NT2/D1 (cell line): Measurements from ENCODE around the gene GRID2.

Experiments
- DNase-seq: peaks from one replicate; pipeline ENCODE4 v3.0.0-alpha.2; 2011; ENCODE audit warnings: low read depth, low spot score
- H3K27me3 ChIP-seq: 2 replicates; pipeline ENCODE4 v1.6.0; 2011; ENCODE audit warnings: mild to moderate bottlenecking; ENCODE audit not compliant: insufficient read length, insufficient read depth
- H3K36me3 ChIP-seq: 2 replicates; pipeline ENCODE4 v1.6.1; 2011; ENCODE audit warnings: mild to moderate bottlenecking, low read length, mixed read lengths; ENCODE audit not compliant: insufficient read depth, insufficient read length
- H3K4me1 ChIP-seq: 2 replicates; pipeline ENCODE4 v1.5.1; 2011; ENCODE audit not compliant: insufficient read depth, insufficient read length
- H3K4me3 ChIP-seq: 2 replicates; pipeline ENCODE4 v1.5.1; 2011; ENCODE audit warnings: low read depth; ENCODE audit not compliant: insufficient read length
- H3K9ac ChIP-seq: 2 replicates; pipeline ENCODE4 v1.6.0; 2011; ENCODE audit warnings: low read depth; ENCODE audit not compliant: insufficient read length
- H3K9me3 ChIP-seq: 2 replicates; pipeline ENCODE4 v1.5.1; 2011; ENCODE audit warnings: mild to moderate bottlenecking, low read length; ENCODE audit not compliant: insufficient read depth
- SUZ12 ChIP-seq: IDR thresholded peaks from 2 replicates; pipeline ENCODE4 v1.6.1; 2011; ENCODE audit not compliant: insufficient read length, insufficient read depth; ENCODE audit errors: extremely low read depth
- YY1 ChIP-seq: IDR thresholded peaks from 2 replicates; pipeline ENCODE4 v1.6.1; 2011; ENCODE audit not compliant: insufficient read length, insufficient read depth
- ZNF274 ChIP-seq: IDR thresholded peaks from 2 replicates; pipeline ENCODE4 v1.6.1; 2011; ENCODE audit warnings: mild to moderate bottlenecking, low read depth, low read length

GRID2 gene

GRCh38 chr4:92303621-92304027 lies at the start of gene GRID2:
TSS of gene GRID2 (plus strand) at chr4:92303966.
- Histone ChIP-seq H3K36me3 (no peaks in the 10 kb centered on the region), H3K9ac (peak within 1 kb of the TSS; percentile 86), H3K4me3 (peak within 1 kb of the TSS; percentile 70), H3K27me3 (peaks cover 10% of the 10 kb centered on the region), H3K4me1 (no peaks in the 10 kb centered on the region), H3K9me3 (no peaks in the 10 kb centered on the region)
- peak; percentile 38 for DNase-seq
- TF ChIP-seq YY1 (no peak), SUZ12 (no peak), ZNF274 (no peak)

- no peak for DNase-seq
- Histone ChIP-seq H3K9ac (no peak overlapping the region), H3K4me3 (no peak overlapping the region), H3K4me1 (no peaks in the 10 kb centered on the region), H3K27me3 (no peaks in the 10 kb centered on the region), H3K36me3 (no peaks in the 10 kb centered on the region), H3K9me3 (peaks cover 27% of the 10 kb centered on the region; the same call in 1 of the 2 replicates)
- no peak for TF ChIP-seq SUZ12
- TF ChIP-seq ZNF274, result no peak
- TF ChIP-seq YY1, result no peak
Observed at GRCh38 chr4:92253986-92254671, 49.6 kb upstream of the GRID2 start.

GRCh38 chr4:92254767-92255442 lies 48.9 kb upstream of the GRID2 start:
- H3K27me3 ChIP-seq, result no peaks in the 10 kb centered on the region
- no peaks in the 10 kb centered on the region for H3K36me3 ChIP-seq
- no peak for DNase-seq
- TF ChIP-seq ZNF274 (no peak), YY1 (no peak), SUZ12 (no peak)
- no peak overlapping the region for H3K9ac ChIP-seq
- no peaks in the 10 kb centered on the region for H3K4me1 ChIP-seq
- H3K4me3 ChIP-seq, result no peak overlapping the region
- peaks cover 27% of the 10 kb centered on the region; the same call in 1 of the 2 replicates for H3K9me3 ChIP-seq

GRCh38 chr4:92255920-92256244 lies 47.9 kb upstream of the GRID2 start:
- Histone ChIP-seq H3K9ac (no peak overlapping the region), H3K4me3 (no peak overlapping the region), H3K9me3 (peaks cover 27% of the 10 kb centered on the region; the same call in 1 of the 2 replicates), H3K36me3 (peaks cover 7% of the 10 kb centered on the region), H3K27me3 (no peaks in the 10 kb centered on the region), H3K4me1 (no peaks in the 10 kb centered on the region)
- no peak for TF ChIP-seq SUZ12
- TF ChIP-seq YY1, result no peak
- TF ChIP-seq ZNF274, result no peak
- no peak for DNase-seq

GRCh38 chr4:92257931-92258857 lies 45.6 kb upstream of the GRID2 start:
- DNase-seq, result no peak
- no peaks in the 10 kb centered on the region for H3K4me1 ChIP-seq
- H3K27me3 ChIP-seq, result no peaks in the 10 kb centered on the region
- TF ChIP-seq ZNF274, result no peak
- no peak for TF ChIP-seq SUZ12
- no peak for TF ChIP-seq YY1
- no peak overlapping the region for H3K4me3 ChIP-seq
- peaks cover 16% of the 10 kb centered on the region for H3K36me3 ChIP-seq
- no peak overlapping the region for H3K9ac ChIP-seq
- peaks cover 21% of the 10 kb centered on the region; the same call in 1 of the 2 replicates for H3K9me3 ChIP-seq

DNA sequence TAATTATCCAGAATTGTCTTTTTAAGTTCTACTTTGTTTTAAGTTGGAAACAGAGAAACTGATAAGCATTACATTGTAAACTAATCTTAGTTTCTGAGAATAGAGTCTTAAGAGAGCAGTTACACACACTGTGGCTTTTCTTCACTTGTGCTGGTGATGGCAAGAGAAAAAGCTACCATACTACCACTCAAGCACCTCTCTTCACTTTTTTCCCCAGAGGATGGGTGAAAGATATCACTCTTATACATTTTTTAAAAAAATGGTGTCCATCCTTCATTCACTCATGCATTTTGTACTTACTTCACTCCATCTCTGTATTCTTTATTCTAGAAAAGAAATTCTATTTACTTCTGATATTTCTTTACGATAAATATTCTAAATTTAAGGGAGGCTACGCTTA lies 42.5 kb upstream of the GRID2 start:
- Histone ChIP-seq H3K4me1 (no peaks in the 10 kb centered on the region), H3K4me3 (no peak overlapping the region), H3K27me3 (no peaks in the 10 kb centered on the region), H3K9ac (no peak overlapping the region), H3K36me3 (peaks cover 16% of the 10 kb centered on the region), H3K9me3 (peaks cover 4% of the 10 kb centered on the region; the same call in 1 of the 2 replicates)
- no peak for DNase-seq
- no peak for TF ChIP-seq ZNF274
- no peak for TF ChIP-seq YY1

- no peak for TF ChIP-seq SUZ12
- no peak for TF ChIP-seq ZNF274
- TF ChIP-seq YY1, result no peak
- H3K36me3 ChIP-seq, result peaks cover 21% of the 10 kb centered on the region
- H3K4me3 ChIP-seq, result no peak overlapping the region
- H3K9me3 ChIP-seq, result no peaks in the 10 kb centered on the region
- H3K27me3 ChIP-seq, result no peaks in the 10 kb centered on the region
- H3K9ac ChIP-seq, result no peak overlapping the region
- no peak for DNase-seq
- no peaks in the 10 kb centered on the region for H3K4me1 ChIP-seq
Observed at GRCh38 chr4:92262371-92262770, 41.4 kb upstream of the GRID2 start.
